OCI-LY3 (cell line): ENCODE data around the gene TBXA2R.

Source experiments
- H2AFZ ChIP-seq: fragments of 200-600, 300-600 bp; shearing (Covaris generic); 2 replicates; pipeline ENCODE4 v1.6.0; 2014; ENCODE audit warnings: antibody characterized with exemption, low read depth, low read length
- H3K27ac ChIP-seq: fragments of 200-600, 300-600 bp; sonication (generic); 2 replicates; pipeline ENCODE4 v1.5.1; 2014; ENCODE audit warnings: mild to moderate bottlenecking, low read length, moderate library complexity, mixed read lengths
- H3K27me3 ChIP-seq: fragments of 200-600, 300-600 bp; sonication (generic); 2 replicates; pipeline ENCODE4 v1.6.1; 2014; ENCODE audit warnings: low read depth, low read length, mixed read lengths
- H3K36me3 ChIP-seq: fragments of 200-600, 300-600 bp; sonication (generic); replicated peaks from 2 replicates; pipeline ENCODE3; 2014; ENCODE audit warnings: low read depth, low read length, mixed read lengths
- H3K4me1 ChIP-seq: fragments of 300-600, 200-600 bp; sonication (generic); 2 replicates; pipeline ENCODE4 v1.6.1; 2014; ENCODE audit warnings: low read length, mixed read lengths
- H3K4me2 ChIP-seq: fragments of 200-600, 300-600 bp; sonication (generic); 2 replicates; pipeline ENCODE4 v1.6.1; 2014; ENCODE audit warnings: low read length, mixed read lengths
- H3K4me3 ChIP-seq: fragments of 300-600, 200-600 bp; sonication (generic); 2 replicates; pipeline ENCODE4 v1.5.1; 2014; ENCODE audit warnings: antibody characterized with exemption, mild to moderate bottlenecking, low read length, moderate library complexity
- H3K79me2 ChIP-seq: fragments of 300-600, 200-600 bp; shearing (Covaris generic); 2 replicates; pipeline ENCODE4 v1.6.1; 2014; ENCODE audit warnings: mild to moderate bottlenecking, low read length, mixed read lengths
- H3K9ac ChIP-seq: fragments of 300-600, 200-600 bp; shearing (Covaris generic); 2 replicates; pipeline ENCODE4 v1.6.0; 2014; ENCODE audit warnings: mild to moderate bottlenecking, low read length, moderate library complexity
- H3K9me3 ChIP-seq: fragments of 200-600, 300-600 bp; shearing (Covaris generic); 2 replicates; pipeline ENCODE4 v1.6.1; 2014; ENCODE audit warnings: low read length, mixed read lengths; ENCODE audit not compliant: insufficient read depth
- H4K20me1 ChIP-seq: fragments of 200-600, 300-600 bp; sonication (generic); 2 replicates; pipeline ENCODE4 v1.6.1; 2016; ENCODE audit warnings: low read length, mixed read lengths; ENCODE audit not compliant: insufficient read depth
- EZH2phosphoT487 ChIP-seq: fragments of 200-600 bp; shearing (Covaris generic); IDR thresholded peaks from 2 replicates; pipeline ENCODE4 v1.6.1; 2018; ENCODE audit warnings: antibody characterized with exemption, mixed run types, low read depth
- TF ChIP-seq, protein P1 (sequence below): fragments of 200-600, 300-600 bp; sonication (generic); IDR thresholded peaks from 2 replicates; pipeline ENCODE4 v1.5.1; 2014; ENCODE audit warnings: antibody characterized with exemption, low read length, low read depth

The TBXA2R gene

DNA sequence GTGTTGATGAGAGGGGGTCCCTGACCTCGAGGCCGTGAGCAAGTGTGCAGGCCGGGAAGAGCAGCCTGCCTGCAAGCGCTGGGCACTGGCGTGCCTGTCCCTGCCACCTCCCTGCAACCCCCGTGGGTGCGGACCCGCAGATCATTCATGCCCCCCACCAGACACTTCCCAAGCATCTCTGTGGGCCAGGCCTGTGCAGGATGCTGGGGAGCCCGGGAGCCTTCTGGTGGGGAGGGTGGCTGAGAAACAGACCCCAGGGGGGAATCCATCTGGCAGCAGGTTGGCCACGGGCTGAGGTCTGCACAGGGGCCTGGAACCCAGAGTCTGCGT lies 38.4 kb upstream of the TBXA2R start:
- Histone ChIP-seq H3K27ac (no peak overlapping the region), H3K4me3 (no peak overlapping the region), H3K79me2 (no peaks in the 10 kb centered on the region), H3K36me3 (peaks cover 14% of the 10 kb centered on the region), H3K4me1 (no peaks in the 10 kb centered on the region), H3K9me3 (no peaks in the 10 kb centered on the region), H3K4me2 (no peak overlapping the region), H3K27me3 (no peaks in the 10 kb centered on the region), H3K9ac (no peak overlapping the region), H2AFZ (no peak overlapping the region), H4K20me1 (no peaks in the 10 kb centered on the region; the same call in 1 of the 2 replicates)
- TF ChIP-seq, protein P1, sequence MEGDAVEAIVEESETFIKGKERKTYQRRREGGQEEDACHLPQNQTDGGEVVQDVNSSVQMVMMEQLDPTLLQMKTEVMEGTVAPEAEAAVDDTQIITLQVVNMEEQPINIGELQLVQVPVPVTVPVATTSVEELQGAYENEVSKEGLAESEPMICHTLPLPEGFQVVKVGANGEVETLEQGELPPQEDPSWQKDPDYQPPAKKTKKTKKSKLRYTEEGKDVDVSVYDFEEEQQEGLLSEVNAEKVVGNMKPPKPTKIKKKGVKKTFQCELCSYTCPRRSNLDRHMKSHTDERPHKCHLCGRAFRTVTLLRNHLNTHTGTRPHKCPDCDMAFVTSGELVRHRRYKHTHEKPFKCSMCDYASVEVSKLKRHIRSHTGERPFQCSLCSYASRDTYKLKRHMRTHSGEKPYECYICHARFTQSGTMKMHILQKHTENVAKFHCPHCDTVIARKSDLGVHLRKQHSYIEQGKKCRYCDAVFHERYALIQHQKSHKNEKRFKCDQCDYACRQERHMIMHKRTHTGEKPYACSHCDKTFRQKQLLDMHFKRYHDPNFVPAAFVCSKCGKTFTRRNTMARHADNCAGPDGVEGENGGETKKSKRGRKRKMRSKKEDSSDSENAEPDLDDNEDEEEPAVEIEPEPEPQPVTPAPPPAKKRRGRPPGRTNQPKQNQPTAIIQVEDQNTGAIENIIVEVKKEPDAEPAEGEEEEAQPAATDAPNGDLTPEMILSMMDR, result no peak
- no peak for TF ChIP-seq EZH2phosphoT487

DNA sequence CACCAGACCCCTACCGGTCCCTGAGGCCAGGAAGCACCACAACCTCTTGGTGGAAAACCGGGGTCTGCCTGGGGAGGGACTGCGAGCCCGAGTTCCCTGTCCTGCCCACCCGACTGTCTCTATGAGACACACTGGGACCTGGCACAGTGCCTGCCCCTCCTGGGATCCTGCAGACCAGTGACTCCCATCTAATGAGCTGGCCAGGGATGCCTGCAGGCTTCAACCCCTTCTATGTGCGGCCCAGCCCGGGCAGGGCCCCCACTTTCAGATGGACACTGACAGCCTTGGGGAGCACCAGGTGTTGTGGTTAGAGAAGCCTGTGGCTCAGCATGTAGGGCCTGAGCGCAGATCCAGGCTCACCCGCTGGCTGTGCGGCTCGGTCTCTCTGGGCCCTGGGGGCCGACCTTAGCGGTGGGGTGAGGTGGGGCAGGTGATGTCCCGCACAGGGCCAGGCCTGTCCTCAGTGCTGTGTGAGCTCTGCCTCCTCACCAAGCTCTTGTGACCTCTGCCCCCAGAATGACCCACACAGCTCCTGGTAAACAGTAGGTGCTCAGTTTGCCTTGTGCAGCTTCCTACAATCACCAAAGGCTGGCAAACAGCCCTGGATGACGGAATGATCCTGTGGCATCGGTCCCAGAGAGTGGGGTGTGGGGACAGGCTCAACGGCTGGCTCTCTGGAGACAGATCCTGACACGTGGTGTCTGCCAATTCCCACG lies 37.8 kb upstream of the TBXA2R start:
- TF ChIP-seq, protein P1, result no peak
- no peak for TF ChIP-seq EZH2phosphoT487

DNA sequence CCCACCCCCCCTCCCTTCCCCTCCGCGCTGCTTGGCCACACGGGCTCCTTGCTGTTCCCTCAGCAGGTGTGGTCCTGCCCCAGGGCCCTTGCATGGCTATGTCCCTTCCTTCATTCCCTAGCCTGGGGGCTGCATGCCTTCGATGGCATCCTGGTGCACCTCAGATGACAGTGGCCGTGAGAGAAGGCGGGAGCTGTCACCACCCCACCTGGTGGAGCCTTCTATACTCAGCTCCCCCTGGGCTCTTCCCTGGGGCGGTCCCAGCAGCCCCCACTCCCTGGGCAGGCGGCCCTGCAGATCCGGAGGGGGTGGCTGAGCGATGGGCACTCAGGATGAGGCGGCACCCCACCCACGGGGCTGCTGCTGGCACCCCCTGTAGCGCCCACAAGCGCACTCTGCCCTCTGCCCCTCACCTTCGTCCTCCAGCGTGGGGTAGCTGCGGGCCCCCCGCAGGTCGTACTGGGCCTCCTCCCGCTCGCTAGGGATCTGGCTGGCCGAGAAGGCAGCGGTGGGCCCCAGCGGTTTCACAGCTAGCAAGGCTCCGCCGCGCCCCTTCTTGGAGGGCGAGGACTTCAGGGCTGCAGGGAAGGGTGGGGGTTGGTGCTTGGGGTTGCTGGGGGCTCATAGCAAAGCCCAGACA lies 37.1 kb upstream of the TBXA2R start:
- Histone ChIP-seq H4K20me1 (no peaks in the 10 kb centered on the region; the same call in 1 of the 2 replicates), H3K9me3 (no peaks in the 10 kb centered on the region), H3K79me2 (no peaks in the 10 kb centered on the region), H3K9ac (no peak overlapping the region), H3K4me3 (no peak overlapping the region), H3K27me3 (no peaks in the 10 kb centered on the region), H3K27ac (no peak overlapping the region), H2AFZ (no peak overlapping the region), H3K4me1 (no peaks in the 10 kb centered on the region), H3K36me3 (peaks cover 18% of the 10 kb centered on the region), H3K4me2 (no peak overlapping the region)
- TF ChIP-seq EZH2phosphoT487, result no peak
- TF ChIP-seq, protein P1, result no peak

More for the DNA sequence above, 37.8 kb upstream of the TBXA2R start:
- H2AFZ ChIP-seq, result no peak overlapping the region
- no peak overlapping the region for H3K4me3 ChIP-seq
- H3K9me3 ChIP-seq, result no peaks in the 10 kb centered on the region
- H3K27ac ChIP-seq, result no peak overlapping the region
- no peak overlapping the region for H3K9ac ChIP-seq
- H3K4me2 ChIP-seq, result no peak overlapping the region
- no peaks in the 10 kb centered on the region; the same call in 1 of the 2 replicates for H4K20me1 ChIP-seq
- H3K4me1 ChIP-seq, result no peaks in the 10 kb centered on the region
- peaks cover 18% of the 10 kb centered on the region for H3K36me3 ChIP-seq
- no peaks in the 10 kb centered on the region for H3K27me3 ChIP-seq
- H3K79me2 ChIP-seq, result no peaks in the 10 kb centered on the region

DNA sequence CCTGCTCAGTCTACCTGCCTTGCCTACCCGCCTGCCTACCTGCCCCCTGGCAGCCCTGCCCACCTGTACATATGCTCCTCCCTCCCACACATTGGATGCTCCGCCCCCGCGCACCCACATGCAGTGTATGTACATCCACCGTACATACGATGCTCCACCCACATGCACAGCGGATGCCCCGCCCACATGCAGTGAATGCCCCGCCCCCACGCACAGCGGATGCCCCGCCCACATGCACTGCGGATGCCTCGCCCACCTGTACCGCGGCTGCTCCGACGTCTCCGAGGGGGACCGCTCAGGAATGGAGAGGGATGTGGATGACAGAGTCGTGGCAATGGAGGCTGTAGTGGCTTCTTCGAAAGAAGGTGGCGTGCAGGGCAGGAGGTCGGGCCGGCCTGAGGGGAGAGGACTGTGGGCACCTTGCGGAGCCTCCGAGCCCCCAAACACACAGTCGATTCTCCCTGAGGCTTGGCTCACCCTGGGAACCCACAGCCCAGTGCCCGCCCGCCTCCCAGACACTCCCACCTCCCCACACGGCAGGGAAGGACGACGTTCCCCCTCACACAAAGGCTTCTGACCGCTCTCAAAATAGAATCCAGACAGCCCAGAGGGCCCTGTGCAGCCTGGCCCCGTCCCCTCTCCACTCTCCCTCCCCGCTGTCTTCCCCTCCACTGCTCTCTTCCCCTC lies 36.5 kb upstream of the TBXA2R start:
- H3K79me2 ChIP-seq, result no peaks in the 10 kb centered on the region
- no peaks in the 10 kb centered on the region for H3K9me3 ChIP-seq
- no peak overlapping the region for H3K4me3 ChIP-seq
- no peak overlapping the region for H3K27ac ChIP-seq
- H3K9ac ChIP-seq, result no peak overlapping the region
- no peak overlapping the region for H3K4me2 ChIP-seq
- no peaks in the 10 kb centered on the region for H3K27me3 ChIP-seq
- H2AFZ ChIP-seq, result no peak overlapping the region
- TF ChIP-seq, protein P1, result no peak
- TF ChIP-seq EZH2phosphoT487, result no peak
- H4K20me1 ChIP-seq, result no peaks in the 10 kb centered on the region; the same call in 1 of the 2 replicates
- H3K4me1 ChIP-seq, result no peaks in the 10 kb centered on the region
- H3K36me3 ChIP-seq, result peaks cover 18% of the 10 kb centered on the region
